ENCODE results near the gene TRIP13. TPM values are rescaled to one million over a fixed set of nuclear protein-coding genes. Genes with fewer than 3 reads are reported as not detected.

Gene TRIP13
- total RNA-seq, 6 experiments from 2014 or later = 16.5 to 40.4 (median 35.8) TPM

GRCh38 chr5:864492-865167, 28.1 kb upstream of the TRIP13 start:
- H3K9me3 Mint-ChIP-seq = no peaks in the 10 kb centered on the region
- DNase-seq = no peak
- no peak overlapping the region for H3K4me3 Mint-ChIP-seq
- peaks cover 8% of the 10 kb centered on the region; the same call in 1 of the 2 replicates for H3K4me1 Mint-ChIP-seq (ENCODE audit: low read depth)
- H3K36me3 Mint-ChIP-seq (ENCODE audit: low read depth) = peaks cover 26% of the 10 kb centered on the region
- TF ChIP-seq, protein P1, sequence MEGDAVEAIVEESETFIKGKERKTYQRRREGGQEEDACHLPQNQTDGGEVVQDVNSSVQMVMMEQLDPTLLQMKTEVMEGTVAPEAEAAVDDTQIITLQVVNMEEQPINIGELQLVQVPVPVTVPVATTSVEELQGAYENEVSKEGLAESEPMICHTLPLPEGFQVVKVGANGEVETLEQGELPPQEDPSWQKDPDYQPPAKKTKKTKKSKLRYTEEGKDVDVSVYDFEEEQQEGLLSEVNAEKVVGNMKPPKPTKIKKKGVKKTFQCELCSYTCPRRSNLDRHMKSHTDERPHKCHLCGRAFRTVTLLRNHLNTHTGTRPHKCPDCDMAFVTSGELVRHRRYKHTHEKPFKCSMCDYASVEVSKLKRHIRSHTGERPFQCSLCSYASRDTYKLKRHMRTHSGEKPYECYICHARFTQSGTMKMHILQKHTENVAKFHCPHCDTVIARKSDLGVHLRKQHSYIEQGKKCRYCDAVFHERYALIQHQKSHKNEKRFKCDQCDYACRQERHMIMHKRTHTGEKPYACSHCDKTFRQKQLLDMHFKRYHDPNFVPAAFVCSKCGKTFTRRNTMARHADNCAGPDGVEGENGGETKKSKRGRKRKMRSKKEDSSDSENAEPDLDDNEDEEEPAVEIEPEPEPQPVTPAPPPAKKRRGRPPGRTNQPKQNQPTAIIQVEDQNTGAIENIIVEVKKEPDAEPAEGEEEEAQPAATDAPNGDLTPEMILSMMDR (IDR thresholded peaks at IDR 0.05) = no peak
- no peak overlapping the region for H3K27ac Mint-ChIP-seq
- H3K27me3 Mint-ChIP-seq (ENCODE audit: insufficient read depth) = no peaks in the 10 kb centered on the region

DNA sequence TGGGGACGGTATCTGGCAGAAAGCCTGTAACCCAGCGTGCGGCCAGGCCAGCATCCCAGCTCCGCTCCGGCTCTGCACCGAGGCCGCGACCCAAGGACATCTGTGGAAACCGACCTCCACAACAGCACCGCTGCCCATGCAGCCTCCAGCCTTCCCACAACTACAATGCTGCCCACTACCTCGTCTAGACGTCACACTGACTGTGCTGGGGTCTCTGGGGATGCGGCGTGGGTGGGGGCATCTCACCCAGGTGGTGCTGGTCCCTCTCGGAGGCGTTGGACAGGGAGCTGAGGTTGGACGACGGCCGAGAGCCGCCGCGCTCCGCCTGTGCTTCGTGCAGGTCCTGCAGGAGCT, 27.5 kb upstream of the TRIP13 start:
- no peak for DNase-seq
- Mint-ChIP-seq H3K9me3 (no peaks in the 10 kb centered on the region), H3K27me3 (ENCODE audit: insufficient read depth) (no peaks in the 10 kb centered on the region), H3K36me3 (ENCODE audit: low read depth) (peaks cover 31% of the 10 kb centered on the region), H3K4me3 (no peak overlapping the region), H3K27ac (no peak overlapping the region), H3K4me1 (ENCODE audit: low read depth) (peaks cover 8% of the 10 kb centered on the region; the same call in 1 of the 2 replicates)
- TF ChIP-seq, protein P1 (IDR thresholded peaks at IDR 0.05) = no peak

- H3K36me3 Mint-ChIP-seq (ENCODE audit: low read depth) = peaks cover 34% of the 10 kb centered on the region
- DNase-seq = no peak
- no peaks in the 10 kb centered on the region for H3K27me3 Mint-ChIP-seq (ENCODE audit: insufficient read depth)
- no peak overlapping the region for H3K4me3 Mint-ChIP-seq
- H3K27ac Mint-ChIP-seq = no peak overlapping the region
- no peaks in the 10 kb centered on the region for H3K9me3 Mint-ChIP-seq
- TF ChIP-seq, protein P1 (IDR thresholded peaks at IDR 0.05) = no peak
- peaks cover 8% of the 10 kb centered on the region; the same call in 1 of the 2 replicates for H3K4me1 Mint-ChIP-seq (ENCODE audit: low read depth)
Measured at GRCh38 chr5:865771-866170, 26.9 kb upstream of the TRIP13 start.

DNA sequence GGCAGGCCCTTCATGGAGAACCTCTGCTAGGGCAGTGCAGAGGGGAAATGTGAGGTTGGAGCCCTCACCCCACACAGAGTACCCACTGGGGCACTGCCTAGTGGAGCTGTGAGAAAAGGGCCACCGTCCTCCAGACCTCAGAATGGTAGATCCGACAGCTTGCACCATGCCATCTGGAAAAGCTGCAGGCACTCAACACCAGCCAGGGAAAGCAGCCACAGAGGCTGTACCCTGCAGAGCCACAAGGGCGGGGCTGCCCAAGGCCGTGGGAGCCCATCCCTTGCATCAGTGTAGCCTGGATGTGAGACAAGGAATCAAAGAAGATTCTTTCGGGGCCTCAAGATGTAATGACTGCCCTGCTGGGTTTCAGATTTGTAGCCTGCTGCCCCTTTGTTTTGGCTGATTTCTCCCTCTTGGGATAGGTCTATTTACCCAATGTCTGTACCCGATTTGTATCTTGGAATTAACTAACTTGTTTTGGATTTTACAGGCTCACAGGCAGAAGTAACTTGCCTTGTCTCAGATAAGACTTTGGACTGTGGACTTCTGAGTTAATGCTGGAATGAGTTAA, 25.3 kb upstream of the TRIP13 start:
- no peak for DNase-seq
- no peaks in the 10 kb centered on the region for H3K9me3 Mint-ChIP-seq
- H3K36me3 Mint-ChIP-seq (ENCODE audit: low read depth) = peaks cover 42% of the 10 kb centered on the region
- H3K4me1 Mint-ChIP-seq (ENCODE audit: low read depth) = peaks cover 8% of the 10 kb centered on the region; the same call in 1 of the 2 replicates
- TF ChIP-seq, protein P1 (IDR thresholded peaks at IDR 0.05) = peak; percentile 25; the same call in 1 of the 2 replicates
- H3K27me3 Mint-ChIP-seq (ENCODE audit: insufficient read depth) = no peaks in the 10 kb centered on the region
- H3K27ac Mint-ChIP-seq = no peak overlapping the region
- H3K4me3 Mint-ChIP-seq = no peak overlapping the region

DNA sequence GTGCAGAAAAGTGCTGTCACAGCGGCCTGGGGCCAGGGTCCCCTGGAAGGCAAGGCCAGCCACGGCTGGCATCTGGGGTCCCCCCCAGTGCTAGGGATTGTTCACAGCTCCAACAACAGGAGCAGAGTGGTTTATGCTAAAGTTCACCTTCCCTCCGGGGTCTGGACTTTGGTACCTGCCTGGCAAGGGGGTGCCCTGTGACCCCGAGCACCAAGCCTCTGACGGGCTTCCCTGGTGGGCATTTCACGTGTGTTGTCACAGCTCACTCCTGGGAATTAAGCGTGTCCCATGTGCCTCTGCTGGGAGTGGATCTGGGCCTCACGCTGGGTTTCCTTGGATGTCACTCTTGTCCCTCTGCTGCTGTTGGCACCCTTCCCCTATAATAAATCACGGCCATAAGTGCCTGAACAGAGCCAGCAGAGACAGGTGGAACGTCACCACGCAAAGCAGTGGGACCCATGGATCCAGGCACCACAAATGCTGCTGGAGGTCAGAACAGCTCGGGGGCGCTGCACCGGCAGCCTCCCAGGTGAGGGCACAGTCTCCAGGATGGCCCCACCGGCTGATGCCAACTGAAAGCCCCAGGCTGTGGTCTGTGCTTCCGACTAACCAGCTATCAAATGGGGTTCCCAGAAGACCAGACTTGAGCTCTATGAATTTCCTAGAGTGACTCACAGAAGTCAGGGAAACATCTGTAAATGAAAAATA, 24.1 kb upstream of the TRIP13 start:
- no peak for DNase-seq
- TF ChIP-seq, protein P1 (IDR thresholded peaks at IDR 0.05) = no peak
- peaks cover 42% of the 10 kb centered on the region for H3K36me3 Mint-ChIP-seq (ENCODE audit: low read depth)
- H3K4me3 Mint-ChIP-seq = no peak overlapping the region
- no peak overlapping the region for H3K27ac Mint-ChIP-seq
- peaks cover 3% of the 10 kb centered on the region; the same call in 1 of the 2 replicates for H3K4me1 Mint-ChIP-seq (ENCODE audit: low read depth)
- no peaks in the 10 kb centered on the region for H3K27me3 Mint-ChIP-seq (ENCODE audit: insufficient read depth)
- H3K9me3 Mint-ChIP-seq = no peaks in the 10 kb centered on the region
